GM19043 (cell line): Measurements from ENCODE around the gene BANF2.

Experiments
- ATAC-seq: cut with Tn5 transposase; IDR thresholded peaks from one replicate; pipeline ENCODE4 v1.9.1; 2021; ENCODE audit warnings: low read depth; ENCODE audit not compliant: unreplicated experiment

Gene BANF2

DNA sequence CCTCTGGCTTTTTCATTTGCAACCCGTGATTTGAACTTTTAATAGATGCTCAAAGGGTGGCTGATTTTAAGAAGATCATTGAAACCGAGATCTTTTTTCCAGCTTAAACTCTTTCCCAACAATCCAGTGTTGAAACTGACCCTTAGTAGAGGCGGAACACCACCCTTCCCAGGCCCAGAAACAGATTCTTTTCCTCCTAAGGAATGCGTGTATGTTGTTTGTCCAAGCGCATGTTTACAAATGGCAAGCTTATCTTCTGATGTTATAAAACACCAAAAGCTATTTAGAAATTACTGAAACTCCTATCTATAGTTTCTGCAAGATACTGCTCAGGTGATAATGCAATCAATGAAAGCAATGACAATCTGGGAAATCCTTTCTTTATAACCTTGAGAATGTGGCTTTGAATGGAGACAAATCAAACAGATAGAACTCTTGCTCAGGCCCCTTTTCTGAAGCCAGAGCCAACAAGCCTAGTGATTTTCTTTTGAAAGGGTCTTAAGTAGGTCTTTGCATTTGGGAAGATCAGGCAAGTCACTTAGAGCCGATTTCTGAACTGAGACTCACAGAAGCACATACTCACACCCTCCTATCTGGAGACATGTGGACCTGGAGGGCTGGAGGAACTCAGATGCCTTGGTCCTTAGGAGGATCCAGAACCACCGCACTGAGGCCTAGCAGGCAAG, 9.1 kb downstream of the BANF2 start:
- no peak for ATAC-seq

DNA sequence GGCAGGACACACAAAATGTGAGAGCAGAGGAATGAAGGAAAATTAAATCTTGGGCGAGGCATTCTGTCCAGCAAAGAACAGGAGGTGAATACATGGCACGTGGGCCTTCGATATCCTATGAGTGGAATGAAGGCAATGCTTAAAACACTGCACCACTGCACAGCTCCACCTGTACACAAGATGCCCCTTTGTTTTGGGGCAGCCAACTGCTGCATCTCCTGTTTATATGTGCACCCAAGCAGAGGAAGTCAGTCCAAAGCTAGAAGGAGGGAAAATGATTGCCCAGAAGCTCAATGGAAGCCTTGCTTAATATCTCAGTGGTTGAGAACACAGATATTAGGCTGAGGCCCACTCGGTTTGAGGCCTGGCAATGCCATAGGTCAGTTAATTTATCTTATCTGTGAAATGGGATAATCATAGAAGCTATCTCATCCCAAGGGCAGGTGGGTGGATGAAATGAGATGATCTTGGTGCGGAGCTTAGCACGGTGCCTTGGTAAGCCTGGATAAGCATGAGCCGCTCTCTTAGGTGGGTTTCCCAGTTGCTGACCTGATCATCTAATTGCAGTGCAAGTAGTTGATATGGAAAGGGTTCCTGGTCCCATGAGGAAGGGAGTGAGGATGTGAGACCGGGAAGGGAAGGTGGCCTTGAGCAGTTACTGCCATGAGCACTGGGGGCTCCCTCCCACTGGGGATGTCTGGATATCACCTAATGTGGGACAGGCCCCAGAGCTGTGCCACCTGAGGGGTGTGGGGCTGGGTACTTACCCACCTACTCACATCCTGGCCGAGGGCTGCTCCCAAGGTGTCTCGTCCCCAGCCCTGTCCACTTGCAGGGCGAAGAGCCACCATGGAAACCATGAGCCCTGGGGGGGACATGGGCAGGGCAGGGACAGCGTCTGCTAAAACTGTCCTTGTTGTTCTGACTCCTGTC, 9.9 kb downstream of the BANF2 start:
- no peak for ATAC-seq

DNA sequence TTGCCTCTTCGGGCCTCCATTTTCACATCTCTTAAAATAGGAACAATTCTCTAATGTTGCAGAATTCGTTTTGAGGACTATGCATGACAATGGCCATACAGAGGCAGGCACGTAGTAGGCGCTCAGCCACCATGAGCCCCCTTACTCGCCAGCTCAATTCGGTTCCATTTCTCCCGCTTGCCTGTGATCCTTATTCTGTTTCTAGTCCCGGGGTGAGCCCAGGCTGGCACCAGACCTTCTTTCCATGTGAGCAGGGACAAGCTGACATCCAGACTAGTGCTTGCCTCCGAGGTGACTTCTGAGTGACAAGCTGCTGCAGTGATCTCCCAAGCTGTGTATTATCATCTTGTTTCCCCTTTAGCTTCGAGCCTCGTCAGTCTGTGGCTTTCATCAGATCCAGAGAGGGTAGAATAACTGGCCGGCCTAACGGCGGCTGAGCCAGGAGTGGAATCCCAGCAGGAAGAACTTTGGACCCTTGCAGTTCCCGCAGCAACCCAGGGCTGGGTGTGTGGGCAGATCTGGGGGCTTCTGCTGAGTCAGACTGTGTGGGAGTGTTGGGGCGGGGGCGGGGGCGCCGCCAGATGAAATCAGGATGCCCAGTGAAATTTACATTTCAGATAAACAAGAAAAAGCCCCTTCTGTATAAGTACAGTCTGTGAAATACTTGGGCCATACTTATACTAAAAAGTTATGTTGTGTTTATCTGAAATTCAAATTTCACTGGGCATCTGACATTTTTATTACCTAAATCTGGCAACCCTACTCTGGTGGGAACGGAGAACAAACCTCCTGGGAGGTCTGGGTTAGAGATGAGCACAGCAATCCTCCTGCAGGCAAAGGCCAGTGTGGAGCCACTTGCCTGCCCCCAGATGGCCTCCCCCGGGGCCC, 10.9 kb downstream of the BANF2 start:
- no peak for ATAC-seq

DNA sequence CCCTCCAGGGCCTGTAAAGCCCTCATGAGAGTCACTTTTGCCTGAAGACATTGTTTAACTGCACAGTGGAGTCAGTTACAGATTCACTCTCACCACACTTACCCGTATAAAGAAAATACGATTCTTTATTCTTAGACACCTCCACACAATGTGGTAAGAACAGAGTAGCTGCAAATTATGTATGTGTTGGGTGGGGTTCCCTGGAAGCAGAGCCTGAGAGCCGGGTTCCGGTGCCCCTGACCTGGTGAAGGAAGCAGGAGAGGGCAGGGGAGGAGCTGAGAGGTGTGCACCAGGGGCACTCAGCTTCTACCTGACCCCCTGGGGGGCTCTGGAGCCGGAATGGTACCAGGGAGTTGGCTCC, 11.5 kb downstream of the BANF2 start:
- ATAC-seq = no peak

DNA sequence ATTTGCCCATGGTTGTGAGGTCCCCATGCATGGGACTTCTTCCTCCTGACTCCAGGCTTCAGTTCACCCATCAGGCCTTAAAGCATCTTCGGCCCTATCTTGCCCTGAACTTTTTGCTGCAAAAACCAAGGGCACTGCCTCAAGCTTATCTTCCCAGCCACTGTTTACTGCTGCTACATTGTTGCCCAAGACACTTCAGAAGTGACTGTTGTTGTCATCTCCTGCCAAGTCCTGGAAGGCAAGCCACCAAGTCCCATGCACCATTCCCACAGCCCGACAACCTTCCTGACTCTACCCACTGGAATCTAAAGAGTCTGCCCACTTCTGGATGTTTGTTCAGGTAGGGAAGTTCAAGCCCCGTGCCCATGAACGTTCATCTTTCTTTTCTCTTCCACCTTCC, 12.4 kb downstream of the BANF2 start:
- no peak for ATAC-seq

DNA sequence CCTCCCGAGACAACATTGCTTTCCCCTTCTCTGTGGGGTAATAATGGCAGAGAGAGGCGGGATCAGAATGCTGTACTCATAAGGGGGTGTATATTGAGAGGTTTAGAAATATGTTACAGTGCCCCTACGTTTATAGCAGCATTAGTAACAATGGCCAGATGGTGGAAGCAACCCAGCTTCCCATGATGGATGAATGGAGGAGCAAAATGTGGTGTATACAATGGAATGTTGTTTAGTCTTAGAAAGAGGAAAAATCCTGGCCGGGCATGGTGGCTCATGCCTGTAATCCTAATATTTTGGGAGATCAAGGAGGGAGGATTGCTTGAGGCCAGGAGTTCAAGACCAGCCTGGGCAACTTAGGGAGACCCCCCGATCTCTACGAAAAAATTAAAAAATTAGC, 12.9 kb downstream of the BANF2 start:
- no peak for ATAC-seq

DNA sequence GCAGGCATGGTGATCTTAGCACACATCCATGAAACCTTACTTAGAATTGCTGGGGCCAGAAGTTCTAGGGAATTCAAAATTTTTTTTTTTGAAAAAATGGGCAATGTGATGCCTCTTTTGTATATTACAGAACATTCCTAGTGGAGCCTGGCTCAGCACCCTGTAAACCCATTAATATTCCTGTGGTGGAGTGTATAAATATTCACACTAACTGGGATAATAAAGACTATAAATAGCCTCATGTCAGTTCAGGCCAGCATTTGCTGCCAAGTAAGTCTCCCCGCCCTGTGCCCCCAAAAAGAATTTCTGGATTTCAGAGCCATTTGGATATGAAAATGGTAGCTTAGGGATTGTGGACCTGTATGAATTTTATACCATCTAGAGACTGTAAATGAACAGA, 14.8 kb downstream of the BANF2 start:
- ATAC-seq = no peak

DNA sequence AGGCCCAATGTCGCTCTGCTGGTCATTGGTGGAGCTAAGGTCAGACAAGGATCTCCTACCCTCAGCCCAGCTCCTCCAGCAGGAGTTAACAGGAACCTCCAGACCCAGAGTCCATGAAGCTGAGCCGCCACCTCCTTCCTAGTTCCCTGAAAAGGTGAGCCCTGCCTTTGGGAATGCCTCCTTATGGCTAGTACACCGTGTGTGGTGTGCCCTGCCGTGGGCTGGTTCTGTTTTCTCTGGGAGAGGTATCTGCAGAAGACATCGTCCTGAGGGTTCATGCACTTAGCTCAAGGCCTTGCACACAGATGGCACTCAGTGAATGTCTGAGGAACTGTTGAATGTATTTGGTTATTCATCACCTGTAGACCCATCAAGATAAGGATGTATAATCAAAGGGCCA, 15.3 kb downstream of the BANF2 start:
- ATAC-seq = no peak

DNA sequence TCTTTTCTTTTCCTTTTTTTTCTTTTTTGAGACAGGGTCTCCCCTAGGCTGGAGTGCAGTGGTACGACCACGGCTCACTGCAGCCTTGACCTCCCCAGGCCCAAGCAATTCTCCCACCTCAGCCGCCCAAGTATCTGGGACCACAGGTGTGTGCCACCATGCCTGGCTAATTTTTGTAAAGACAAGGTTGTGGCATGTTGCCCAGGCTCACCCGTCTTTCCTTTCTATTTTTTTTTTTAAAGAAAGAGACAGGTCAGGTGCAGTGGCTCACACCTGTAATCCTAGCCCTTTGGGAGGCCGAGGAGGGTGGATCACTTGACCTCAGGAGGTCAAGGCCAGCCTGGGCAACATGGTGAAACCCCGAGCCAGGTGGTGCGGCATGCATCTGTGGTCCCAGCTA, 16.6 kb downstream of the BANF2 start:
- no peak for ATAC-seq

DNA sequence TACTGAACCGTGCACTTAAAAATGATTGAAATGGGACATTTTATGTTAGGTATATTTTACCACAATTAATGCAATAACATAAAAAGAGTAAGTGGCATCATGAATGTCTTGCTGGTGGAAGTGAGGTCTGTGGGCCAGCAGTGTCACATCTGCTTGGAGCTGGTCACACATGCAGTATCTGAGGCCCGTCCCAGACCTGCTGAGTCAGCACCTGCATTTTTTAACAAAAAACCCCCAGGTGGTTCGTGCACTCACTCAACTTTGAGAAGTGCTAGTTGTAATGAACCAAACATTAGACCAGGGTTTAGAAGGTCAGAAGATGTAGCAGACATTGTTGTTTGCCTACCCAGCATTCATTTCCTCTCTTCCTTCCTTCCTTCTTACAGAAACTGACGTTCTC, 21.0 kb downstream of the BANF2 start:
- ATAC-seq = no peak

DNA sequence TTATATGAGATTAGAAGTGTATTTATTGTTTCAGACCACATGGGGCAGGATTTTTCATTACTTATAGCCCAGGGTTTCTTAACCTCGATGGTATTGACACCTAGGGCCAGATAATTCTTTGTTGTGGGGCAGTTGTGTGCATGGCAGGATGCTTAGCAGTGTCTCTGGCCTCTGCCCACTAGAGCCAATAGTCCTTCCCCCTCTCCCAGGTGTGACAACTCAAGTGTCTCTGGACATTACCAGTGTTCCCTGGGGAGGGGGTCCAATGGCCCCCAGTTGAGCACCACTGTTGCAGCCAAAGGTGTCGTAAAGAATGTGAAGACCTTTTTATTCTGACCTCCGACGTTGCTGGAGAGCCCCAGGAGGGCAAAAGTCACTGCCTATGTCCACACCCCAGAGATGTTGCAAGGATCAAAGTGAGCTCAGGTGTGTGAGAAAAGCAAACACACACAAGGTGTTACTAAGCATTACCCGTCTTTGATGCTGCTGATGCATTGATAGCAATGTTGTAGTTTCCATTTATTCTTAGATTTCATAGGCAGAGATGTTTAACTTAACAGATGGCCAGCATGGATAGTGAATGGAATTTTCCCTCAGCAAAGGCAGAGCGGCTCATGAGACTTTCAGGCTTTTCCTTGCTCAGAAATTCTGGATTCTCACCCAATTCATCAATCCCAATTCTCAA, 22.2 kb downstream of the BANF2 start:
- ATAC-seq = no peak

DNA sequence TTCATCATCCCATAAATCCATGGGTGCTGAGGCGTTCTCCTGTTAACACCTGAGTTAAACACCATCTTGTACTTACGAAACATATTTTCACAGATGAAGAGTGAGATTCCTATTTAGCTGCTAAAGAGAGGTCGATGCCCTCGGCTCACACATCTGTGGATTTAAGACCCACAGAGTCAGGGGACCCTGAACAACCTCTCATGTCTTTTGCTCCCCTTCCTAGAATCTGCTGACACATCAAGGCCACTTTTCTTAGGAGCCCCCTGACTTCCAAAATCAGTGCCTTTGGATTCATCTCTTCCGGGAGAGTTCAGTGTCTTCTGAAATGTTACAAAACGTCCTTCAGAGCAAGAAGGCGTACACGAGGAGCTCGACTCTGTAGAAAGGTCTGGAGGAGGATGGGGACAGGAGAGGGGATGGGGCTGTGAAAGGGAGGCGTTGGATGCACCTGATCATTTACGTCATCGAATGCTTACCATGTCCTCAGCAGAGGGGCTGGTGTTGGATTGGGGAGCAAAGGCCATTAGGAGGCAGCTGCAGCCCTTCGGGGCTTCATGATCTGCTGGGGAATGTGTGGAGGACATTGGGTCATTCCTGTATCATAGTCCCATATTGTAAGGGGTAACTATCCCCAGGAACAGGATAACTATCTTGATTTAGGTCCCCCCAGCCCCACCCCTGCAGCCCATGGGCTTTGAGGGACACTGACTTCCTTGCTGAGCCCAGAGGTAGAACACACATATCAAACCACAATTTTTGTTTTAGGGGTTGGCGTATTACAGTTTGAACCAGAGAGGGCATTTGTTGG, 22.9 kb downstream of the BANF2 start:
- no peak for ATAC-seq

DNA sequence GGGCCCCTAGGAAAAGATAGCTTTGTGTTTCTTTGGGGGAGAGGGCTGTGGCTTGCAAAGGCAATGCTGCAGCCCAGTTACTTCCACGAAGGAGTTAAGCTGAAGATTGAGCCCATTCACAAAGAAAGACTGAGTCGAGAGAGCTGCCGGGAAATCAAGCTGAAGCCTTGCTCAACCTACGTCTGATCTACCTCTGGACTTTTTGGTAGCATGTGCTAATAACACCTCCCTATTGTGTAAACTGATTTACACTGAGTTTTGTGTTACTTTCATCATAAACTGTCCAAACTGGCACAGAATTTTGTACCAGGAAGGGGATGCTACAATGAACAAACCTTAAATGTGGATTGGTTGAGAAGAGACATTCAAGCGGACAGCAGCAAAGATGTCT, 23.5 kb downstream of the BANF2 start:
- ATAC-seq = no peak

DNA sequence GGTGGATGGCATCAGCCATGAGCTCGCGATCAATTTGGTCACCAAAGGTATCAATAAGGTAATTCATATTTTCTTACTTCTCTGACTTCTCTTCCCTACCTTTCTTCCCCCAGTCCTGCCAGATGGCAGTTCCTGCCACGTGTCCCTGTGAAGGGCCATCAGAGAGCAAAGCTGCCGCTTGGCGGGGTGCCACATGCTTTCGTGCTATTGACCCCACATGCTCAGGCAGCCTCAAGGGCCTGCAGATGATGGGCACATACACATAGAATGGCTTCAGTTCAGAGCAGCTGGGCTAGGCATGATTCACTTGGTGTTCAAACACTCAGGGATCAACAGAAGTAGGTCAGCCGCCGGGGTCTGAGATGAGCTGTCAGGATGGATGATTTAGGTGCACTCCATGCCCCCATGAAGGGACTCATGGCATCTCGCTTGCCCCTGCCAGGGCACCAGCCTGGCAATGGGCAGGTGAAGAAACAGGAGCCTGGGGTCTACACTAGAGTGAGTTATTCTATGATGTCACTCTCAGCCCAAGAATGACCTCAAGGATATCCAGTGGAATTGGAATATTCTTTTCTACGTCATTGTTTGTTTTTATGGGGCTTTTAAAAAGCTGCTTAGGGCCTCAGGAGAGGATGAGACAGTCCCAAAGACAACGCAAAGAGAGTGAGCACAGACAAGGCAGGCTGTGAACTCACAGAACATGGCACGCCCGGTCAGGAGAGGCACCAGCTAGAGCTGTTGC, 25.5 kb downstream of the BANF2 start:
- ATAC-seq = no peak

DNA sequence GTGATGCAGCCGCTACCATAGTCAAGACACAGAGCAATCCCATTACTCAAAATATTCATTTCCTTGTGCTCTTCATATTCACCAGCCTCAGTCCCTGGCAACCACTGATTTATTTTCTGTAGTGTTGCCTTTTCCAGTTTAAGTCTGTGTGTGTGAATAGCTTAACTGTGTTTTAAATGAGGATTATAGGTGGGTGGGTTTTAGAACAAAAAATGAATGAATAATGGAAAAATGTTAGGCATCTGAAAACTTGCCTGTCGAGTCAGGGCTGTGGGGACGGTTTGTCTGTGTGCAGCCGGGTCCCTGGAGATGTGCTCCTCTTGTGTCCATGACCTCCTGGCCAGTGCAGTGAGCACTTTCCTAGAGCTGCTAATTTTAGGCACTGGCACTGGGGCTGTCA, 27.1 kb downstream of the BANF2 start:
- no peak for ATAC-seq

DNA sequence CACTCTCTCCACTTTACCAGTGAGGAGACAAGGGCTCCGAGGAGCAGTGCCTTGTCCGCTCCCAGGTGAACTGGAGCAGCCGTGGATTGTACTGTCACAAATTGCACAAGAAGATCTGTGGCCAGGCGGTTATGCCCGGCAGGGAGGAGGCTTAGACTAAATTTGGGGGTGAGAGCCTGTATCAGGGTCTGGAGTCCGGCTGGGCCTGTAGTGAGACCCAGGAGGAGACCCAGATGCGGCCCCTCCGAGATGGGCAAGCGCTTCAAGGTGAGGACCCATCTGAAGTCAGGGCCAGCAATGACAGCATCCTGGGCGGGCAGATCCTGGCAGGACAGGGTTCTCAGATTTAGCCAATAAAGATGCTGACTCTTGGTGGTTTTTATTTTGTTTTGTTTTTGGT, 27.6 kb downstream of the BANF2 start:
- no peak for ATAC-seq

DNA sequence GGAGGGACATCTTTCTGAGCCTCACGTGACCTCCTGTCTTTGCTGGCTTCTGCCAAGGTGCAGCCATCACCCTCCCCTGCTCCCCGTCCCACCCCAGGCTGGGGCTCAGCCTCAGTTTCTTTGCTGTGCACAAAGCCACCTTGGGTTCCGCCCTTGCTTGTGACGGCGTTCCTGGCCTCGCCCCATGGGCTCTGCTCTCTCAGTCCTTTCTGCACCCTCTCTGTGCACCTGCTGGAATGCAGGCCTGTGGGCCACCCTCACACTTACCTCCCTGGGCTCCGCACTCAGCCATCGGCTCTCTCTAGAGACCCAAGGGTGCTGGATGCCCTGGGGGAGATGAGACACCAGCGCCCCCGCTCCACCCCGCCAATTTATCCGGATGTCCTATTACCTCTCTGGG, 28.3 kb downstream of the BANF2 start:
- ATAC-seq = no peak

DNA sequence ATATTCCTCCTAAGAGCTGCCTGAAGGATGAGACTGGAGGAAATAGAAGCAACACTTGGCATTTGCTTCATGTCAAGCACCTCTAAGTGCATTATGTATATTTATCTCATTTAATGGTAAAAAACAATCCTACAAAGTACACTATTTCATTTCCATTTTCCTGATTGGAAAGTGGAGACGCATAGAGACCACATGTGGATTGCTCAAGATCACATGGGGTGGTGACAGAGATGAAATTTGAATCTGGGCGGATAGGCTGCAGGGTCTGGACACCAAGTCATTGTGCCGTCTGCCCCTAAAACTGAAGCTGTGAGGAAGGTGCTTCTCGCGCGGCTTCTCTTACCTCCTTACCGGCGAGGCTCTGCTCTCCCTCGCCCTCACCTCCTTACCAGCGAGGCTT, 30.3 kb downstream of the BANF2 start:
- ATAC-seq = no peak

DNA sequence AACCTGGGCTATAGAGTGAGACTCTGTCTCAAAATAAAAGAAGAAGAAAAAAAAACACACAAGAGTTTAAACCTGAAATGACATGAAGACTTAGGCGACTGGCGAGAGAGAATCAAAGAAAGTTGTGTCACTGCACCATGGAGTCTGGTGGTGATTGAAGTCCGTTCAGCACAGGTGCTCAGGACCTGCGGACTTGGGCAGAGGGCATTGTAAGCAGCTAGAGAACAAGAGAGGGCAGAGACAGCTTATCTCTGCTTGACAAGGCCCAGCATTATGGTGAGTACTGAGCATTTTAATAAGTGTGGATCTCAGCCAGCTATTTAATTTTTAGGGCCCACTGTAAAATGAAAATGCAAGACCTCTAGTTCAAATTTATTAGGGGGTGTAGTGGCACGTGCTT, 31.5 kb downstream of the BANF2 start:
- ATAC-seq = no peak
